ENCODE data around the gene XKR7.

Gene XKR7

GRCh38 chr20:31967830-31968249 is at the start of gene XKR7:
XKR7 (plus strand) TSS chr20:31968151; CDS start chr20:31968176, 25 bp downstream.
- no peak for DNase-seq
- no peaks in the 10 kb centered on the region for H3K9me2 ChIP-seq (replicated peaks; ENCODE audit: insufficient read depth, low read length)
- H3K4me1 ChIP-seq (ENCODE audit: low read length): no peaks in the 10 kb centered on the region
- H4K20me1 ChIP-seq (ENCODE audit: insufficient read depth, low read length): no peaks in the 10 kb centered on the region
- no peak within 1 kb of the TSS for H3K9ac ChIP-seq (ENCODE audit: low read length)
- no peaks in the 10 kb centered on the region for H3K36me3 ChIP-seq (replicated peaks; ENCODE audit: insufficient read depth, low read length)
- TF ChIP-seq EZH2 (optimal IDR thresholded peaks at IDR 0.05; ENCODE audit: low read depth, low read length) (no peak), CTCF (IDR thresholded peaks at IDR 0.05; ENCODE audit: low read length) (no peak), EZH2phosphoT487 (IDR thresholded peaks at IDR 0.05; ENCODE audit: low read length) (no peak)
- H3K27me3 ChIP-seq (replicated peaks; ENCODE audit: insufficient read depth, low read length): peaks cover 86% of the 10 kb centered on the region
- H3K9me3 ChIP-seq (replicated peaks; ENCODE audit: insufficient read depth, low read length): no peaks in the 10 kb centered on the region
- H3K4me2 ChIP-seq (ENCODE audit: low read depth, low read length): no peak within 1 kb of the TSS
- no peak within 1 kb of the TSS for H3K27ac ChIP-seq (ENCODE audit: low read length)
- H3F3A ChIP-seq (ENCODE audit: insufficient read depth, low read length): no peaks in the 10 kb centered on the region
- H3K4me3 ChIP-seq (ENCODE audit: low read length): no peak within 1 kb of the TSS
- no peaks in the 10 kb centered on the region for H3K79me2 ChIP-seq (ENCODE audit: low read length)
- H2AFZ ChIP-seq (ENCODE audit: low read length): no peak within 1 kb of the TSS

DNA sequence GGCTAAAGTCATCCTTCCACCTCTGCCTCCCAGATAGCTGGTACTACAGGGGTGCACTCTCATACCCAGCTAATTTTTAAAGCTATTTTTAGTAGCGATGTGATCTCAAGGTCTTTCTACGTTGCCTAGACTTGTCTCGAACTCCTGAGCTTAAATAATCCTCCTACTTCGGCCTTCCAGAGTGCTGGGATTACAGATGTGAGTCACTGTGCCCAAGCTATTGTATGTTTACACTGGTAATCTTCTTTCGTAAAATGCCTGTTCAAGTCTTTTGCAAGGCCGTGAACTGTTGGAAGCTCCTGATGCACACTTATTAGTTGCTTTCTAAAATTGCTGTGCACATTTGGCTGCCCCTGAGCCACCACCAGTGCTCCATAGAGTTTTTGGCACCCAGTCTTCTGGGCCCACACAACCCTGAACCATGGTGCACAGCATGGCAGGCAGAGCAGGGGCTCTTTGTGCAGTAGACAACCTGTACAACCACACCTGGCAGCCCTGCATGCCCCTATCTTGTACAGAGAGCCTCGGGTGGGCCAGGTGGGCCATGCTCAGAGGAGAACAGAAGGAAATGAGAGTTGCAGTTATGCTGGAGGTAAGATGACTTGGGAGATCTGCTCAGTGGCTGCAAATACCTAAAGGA is 49.4 kb upstream of the XKR7 start:
- Histone ChIP-seq H3K4me3 (ENCODE audit: low read length) (no peak overlapping the region), H2AFZ (ENCODE audit: low read length) (no peak overlapping the region), H3K27me3 (replicated peaks; ENCODE audit: insufficient read depth, low read length) (peaks cover 27% of the 10 kb centered on the region), H3K9me2 (replicated peaks; ENCODE audit: insufficient read depth, low read length) (no peaks in the 10 kb centered on the region), H3K36me3 (replicated peaks; ENCODE audit: insufficient read depth, low read length) (no peaks in the 10 kb centered on the region), H3K4me2 (ENCODE audit: low read depth, low read length) (no peak overlapping the region), H3F3A (ENCODE audit: insufficient read depth, low read length) (no peaks in the 10 kb centered on the region), H3K4me1 (ENCODE audit: low read length) (no peaks in the 10 kb centered on the region), H3K9ac (ENCODE audit: low read length) (no peak overlapping the region), H4K20me1 (ENCODE audit: insufficient read depth, low read length) (no peaks in the 10 kb centered on the region), H3K79me2 (ENCODE audit: low read length) (no peaks in the 10 kb centered on the region), H3K27ac (ENCODE audit: low read length) (no peak overlapping the region), H3K9me3 (replicated peaks; ENCODE audit: insufficient read depth, low read length) (no peaks in the 10 kb centered on the region)
- no peak for DNase-seq
- TF ChIP-seq EZH2phosphoT487 (IDR thresholded peaks at IDR 0.05; ENCODE audit: low read length) (no peak), CTCF (IDR thresholded peaks at IDR 0.05; ENCODE audit: low read length) (no peak), EZH2 (optimal IDR thresholded peaks at IDR 0.05; ENCODE audit: low read depth, low read length) (no peak)

DNA sequence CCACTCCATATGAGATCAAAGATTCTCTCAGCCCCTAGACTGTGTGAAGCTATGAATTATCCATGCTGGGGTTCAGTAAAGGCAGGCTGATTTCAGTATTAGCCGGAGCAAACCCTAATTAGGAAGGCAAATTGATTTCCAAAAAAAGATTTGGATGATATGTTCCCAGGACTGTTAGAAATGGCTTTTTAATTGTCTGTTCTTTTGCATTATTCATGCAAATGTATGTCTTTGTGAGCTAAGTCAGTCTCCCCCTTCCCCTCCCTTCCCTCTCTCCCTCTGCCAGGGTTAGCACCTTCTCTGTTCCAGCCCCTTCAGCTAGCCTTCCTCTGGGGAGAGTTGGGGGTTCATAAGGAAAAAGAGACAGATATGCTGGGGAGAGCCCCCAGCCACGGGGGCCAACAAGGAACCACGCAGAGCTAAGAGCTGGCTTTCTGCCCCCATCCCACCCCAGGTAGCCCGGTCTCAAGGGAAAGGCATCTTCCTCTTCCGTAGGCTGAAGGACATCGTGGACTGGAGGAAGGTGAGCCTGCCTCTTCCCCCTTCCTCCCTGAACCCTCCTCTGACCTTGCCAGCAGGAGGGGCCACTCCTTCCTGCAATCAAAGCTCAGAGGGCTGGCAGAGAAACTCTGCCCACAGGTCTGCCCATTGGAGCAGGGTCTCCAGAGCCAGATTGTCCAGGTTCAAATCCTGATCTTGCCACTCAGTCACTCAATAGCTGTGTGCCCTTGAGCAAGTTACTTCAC is 48.4 kb upstream of the XKR7 start:
- H3K4me2 ChIP-seq (ENCODE audit: low read depth, low read length): no peak overlapping the region
- TF ChIP-seq EZH2 (optimal IDR thresholded peaks at IDR 0.05; ENCODE audit: low read depth, low read length) (no peak), EZH2phosphoT487 (IDR thresholded peaks at IDR 0.05; ENCODE audit: low read length) (no peak), CTCF (IDR thresholded peaks at IDR 0.05; ENCODE audit: low read length) (no peak)
- no peaks in the 10 kb centered on the region for H3K79me2 ChIP-seq (ENCODE audit: low read length)
- H3F3A ChIP-seq (ENCODE audit: insufficient read depth, low read length): no peaks in the 10 kb centered on the region
- H3K9me3 ChIP-seq (replicated peaks; ENCODE audit: insufficient read depth, low read length): no peaks in the 10 kb centered on the region
- H3K4me1 ChIP-seq (ENCODE audit: low read length): no peaks in the 10 kb centered on the region
- H3K9ac ChIP-seq (ENCODE audit: low read length): no peak overlapping the region
- no peak for DNase-seq
- no peak overlapping the region for H3K27ac ChIP-seq (ENCODE audit: low read length)
- H3K4me3 ChIP-seq (ENCODE audit: low read length): no peak overlapping the region
- H2AFZ ChIP-seq (ENCODE audit: low read length): no peak overlapping the region
- no peaks in the 10 kb centered on the region for H3K36me3 ChIP-seq (replicated peaks; ENCODE audit: insufficient read depth, low read length)
- no peaks in the 10 kb centered on the region for H4K20me1 ChIP-seq (ENCODE audit: insufficient read depth, low read length)
- H3K9me2 ChIP-seq (replicated peaks; ENCODE audit: insufficient read depth, low read length): no peaks in the 10 kb centered on the region
- peaks cover 32% of the 10 kb centered on the region for H3K27me3 ChIP-seq (replicated peaks; ENCODE audit: insufficient read depth, low read length)
